Esophagus muscularis mucosa (tissue), 4 donors: ENCODE results near the gene WNT8A.

Source experiments
- EP300 ChIP-seq: sonication (generic); formaldehyde crosslinking; IDR thresholded peaks from one replicate; pipeline ENCODE4 v1.6.1; 2017; ENCODE audit warnings: antibody characterized with exemption
- POLR2A ChIP-seq: fragments of 450-650 bp; IDR thresholded peaks from one replicate; pipeline ENCODE4 v1.6.1; 2017; ENCODE audit warnings: antibody characterized with exemption, moderate library complexity, mild to moderate bottlenecking, low read depth
- POLR2AphosphoS5 ChIP-seq, 2 donors: sonication (generic); formaldehyde crosslinking; IDR thresholded peaks; one replicate each; pipeline ENCODE4 v1.6.1; 2017; ENCODE audit warnings: antibody characterized with exemption in 2 of 2
- TF ChIP-seq, protein P1 (sequence below), 3 experiments: fragments of 200-600 bp in 2 of 3; fragments of 450-650 bp in 1 of 3; sonication (generic) in 2 of 3; IDR thresholded peaks; one replicate each; pipeline ENCODE4 v1.5.1; 2017 to 2019; ENCODE audit warnings: antibody characterized with exemption in 3 of 3, mild to moderate bottlenecking in 2 of 3, moderate library complexity in 1 of 3

DNA sequence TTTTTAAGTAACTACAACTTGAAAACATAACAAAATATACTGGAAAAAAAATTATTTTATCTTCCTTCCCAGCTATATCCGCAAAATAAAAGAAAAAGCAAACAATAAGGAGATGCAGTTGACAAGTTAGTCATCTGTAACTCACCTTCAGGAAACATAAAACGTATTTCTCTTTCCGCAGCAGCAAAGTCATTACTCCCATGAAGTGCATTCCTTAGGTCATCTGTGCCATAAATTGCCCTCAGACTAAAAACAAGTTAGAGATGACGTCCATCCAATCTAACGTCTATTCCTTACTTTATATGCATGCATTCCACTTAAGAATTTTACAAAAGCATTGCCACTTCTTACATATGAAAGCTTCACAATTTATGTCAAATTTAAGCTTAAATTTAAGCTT, 44.5 kb downstream of the WNT8A start:
- TF ChIP-seq, protein P1, sequence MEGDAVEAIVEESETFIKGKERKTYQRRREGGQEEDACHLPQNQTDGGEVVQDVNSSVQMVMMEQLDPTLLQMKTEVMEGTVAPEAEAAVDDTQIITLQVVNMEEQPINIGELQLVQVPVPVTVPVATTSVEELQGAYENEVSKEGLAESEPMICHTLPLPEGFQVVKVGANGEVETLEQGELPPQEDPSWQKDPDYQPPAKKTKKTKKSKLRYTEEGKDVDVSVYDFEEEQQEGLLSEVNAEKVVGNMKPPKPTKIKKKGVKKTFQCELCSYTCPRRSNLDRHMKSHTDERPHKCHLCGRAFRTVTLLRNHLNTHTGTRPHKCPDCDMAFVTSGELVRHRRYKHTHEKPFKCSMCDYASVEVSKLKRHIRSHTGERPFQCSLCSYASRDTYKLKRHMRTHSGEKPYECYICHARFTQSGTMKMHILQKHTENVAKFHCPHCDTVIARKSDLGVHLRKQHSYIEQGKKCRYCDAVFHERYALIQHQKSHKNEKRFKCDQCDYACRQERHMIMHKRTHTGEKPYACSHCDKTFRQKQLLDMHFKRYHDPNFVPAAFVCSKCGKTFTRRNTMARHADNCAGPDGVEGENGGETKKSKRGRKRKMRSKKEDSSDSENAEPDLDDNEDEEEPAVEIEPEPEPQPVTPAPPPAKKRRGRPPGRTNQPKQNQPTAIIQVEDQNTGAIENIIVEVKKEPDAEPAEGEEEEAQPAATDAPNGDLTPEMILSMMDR (IDR thresholded peaks at IDR 0.05): no peak
- TF ChIP-seq POLR2AphosphoS5 (IDR thresholded peaks at IDR 0.05) (no peak), EP300 (no peak), POLR2A (no peak)
